Natural killer cell treated with Interleukin-12 subunit alpha and Interleukin-12 subunit beta and Interleukin-15 and Interleukin-18, amount 100 ng/mL, for 72 hours (primary cell): ENCODE measurements around the gene GPD1L. TPM values are rescaled to one million over a fixed set of nuclear protein-coding genes. Genes with fewer than 3 reads are reported as not detected.
"Not testable (repeated sequence)": the region's sequence is repeated elsewhere in the genome, so short reads cannot be mapped to it uniquely, and the experiment has no call there.

Experiments used
- ATAC-seq, 2 donors: fragments of 150-1000 bp; cut with Tn5 transposase in 1 of 2; sonication (Bioruptor Pico), chemical (Tn5 transposase) in 1 of 2; 2 replicates each; pipeline ENCODE4 v1.10.0; 2021
- DNase-seq: peaks from one replicate; pipeline ENCODE4 v3.0.0; 2022; ENCODE audit warnings: low spot score
- H3K27ac Mint-ChIP-seq, 2 donors: 1 replicate in 1 of 2; 2 replicates in 1 of 2; pipeline ENCODE4 v1.8.0; 2022; ENCODE audit warnings: mixed read lengths in 2 of 2, mild to moderate bottlenecking in 1 of 2, moderate library complexity in 1 of 2
- H3K27me3 Mint-ChIP-seq, 2 donors: 1 replicate in 1 of 2; 2 replicates in 1 of 2; pipeline ENCODE4 v1.8.0; 2022; ENCODE audit warnings: mixed read lengths in 2 of 2
- H3K36me3 Mint-ChIP-seq: one replicate; pipeline ENCODE4 v1.8.0; 2022; ENCODE audit warnings: mixed read lengths
- H3K4me1 Mint-ChIP-seq, 2 donors: 1 replicate in 1 of 2; 2 replicates in 1 of 2; pipeline ENCODE4 v1.8.0; 2022; ENCODE audit warnings: low read depth in 2 of 2, mixed read lengths in 2 of 2, mild to moderate bottlenecking in 1 of 2
- H3K4me3 Mint-ChIP-seq: one replicate; pipeline ENCODE4 v1.8.0; 2022; ENCODE audit warnings: mixed read lengths
- H3K9me3 Mint-ChIP-seq: 2 replicates; pipeline ENCODE4 v1.8.0; 2022; ENCODE audit warnings: mixed read lengths
- total RNA-seq, 2 donors: library from RNA; stranded (reverse); gene quantifications; one replicate each; pipeline ENCODE4 v1.2.3, GENCODE V29; 2022

The GPD1L gene
- total RNA-seq, 2 donors from 2014 or later = 8.8 to 18.4 TPM

DNA sequence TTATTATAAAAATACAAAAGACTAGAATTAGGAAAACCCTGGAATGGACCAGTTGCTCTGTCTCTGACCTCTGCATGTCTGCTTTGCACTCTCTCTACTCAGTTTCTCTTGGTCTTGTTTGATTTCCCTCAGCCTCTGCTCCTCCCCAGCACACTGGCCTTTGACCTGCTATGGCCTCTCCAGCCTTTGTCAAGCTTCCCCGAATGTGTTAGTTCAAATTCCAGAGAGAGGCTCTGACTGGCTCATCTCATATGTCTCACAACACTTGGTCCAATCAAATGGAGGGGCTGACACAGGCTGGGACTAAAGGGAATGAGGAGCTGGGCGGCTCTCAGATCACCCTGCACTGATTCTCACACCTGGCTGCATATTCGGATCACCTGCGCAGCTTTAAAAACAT, 79.7 kb downstream of the GPD1L start:
- H3K27me3 Mint-ChIP-seq = peaks cover 14 to 31% of the 10 kb centered on the region in 2 donors
- no peak overlapping the region for H3K4me3 Mint-ChIP-seq
- H3K4me1 Mint-ChIP-seq = no peaks in the 10 kb centered on the region
- DNase-seq = no peak
- H3K27ac Mint-ChIP-seq = no peak overlapping the region
- no peak for ATAC-seq
- no peaks in the 10 kb centered on the region for H3K36me3 Mint-ChIP-seq
- H3K9me3 Mint-ChIP-seq = no peaks in the 10 kb centered on the region

DNA sequence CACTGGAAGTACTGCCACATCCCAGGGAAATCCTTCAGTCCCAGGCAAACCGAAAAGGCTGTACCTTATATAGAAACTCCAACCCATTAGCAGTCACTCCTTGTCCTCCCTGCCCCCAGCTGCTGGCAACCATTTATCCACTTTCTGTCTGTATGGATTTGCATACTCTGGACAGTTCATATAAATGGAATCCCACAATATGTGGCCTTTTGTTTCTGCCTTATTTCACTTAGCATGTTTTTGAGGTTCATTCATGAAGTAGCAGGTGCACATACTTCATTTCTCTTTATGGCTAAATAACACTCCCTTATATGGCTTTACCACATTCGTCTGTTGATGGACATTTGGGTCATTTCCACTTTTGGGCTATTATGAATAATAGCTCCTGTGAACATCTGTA, 80.5 kb downstream of the GPD1L start:
- H3K4me3 Mint-ChIP-seq = no peak overlapping the region
- H3K9me3 Mint-ChIP-seq = no peaks in the 10 kb centered on the region
- H3K4me1 Mint-ChIP-seq = no peaks in the 10 kb centered on the region
- H3K27me3 Mint-ChIP-seq = peaks cover 12 to 28% of the 10 kb centered on the region in 2 donors
- H3K27ac Mint-ChIP-seq = no peak overlapping the region
- ATAC-seq (no peak), DNase-seq (no peak)
- H3K36me3 Mint-ChIP-seq = no peaks in the 10 kb centered on the region

DNA sequence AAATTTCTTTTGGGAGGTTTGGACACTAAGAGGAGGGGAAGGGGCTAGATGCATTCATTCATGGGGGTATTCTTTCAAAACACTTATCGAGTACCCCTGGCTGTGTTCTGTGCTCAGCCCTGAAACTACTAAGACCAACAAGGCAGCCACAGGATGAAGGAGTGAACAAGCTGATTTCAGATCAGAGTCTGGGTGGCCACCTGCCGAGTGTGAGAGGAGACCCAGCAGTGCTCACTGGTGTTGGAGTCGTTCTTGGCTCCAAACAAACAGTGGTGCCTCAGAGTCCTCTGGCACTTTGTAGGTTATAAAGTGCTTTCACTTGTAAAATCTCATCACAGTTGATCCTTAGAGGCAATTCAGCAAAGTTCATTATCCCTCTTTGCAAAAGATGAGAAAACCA, 83.3 kb downstream of the GPD1L start:
- ATAC-seq (no peak), DNase-seq (no peak)
- Mint-ChIP-seq H3K9me3 (no peaks in the 10 kb centered on the region), H3K4me1 (no peaks in the 10 kb centered on the region), H3K36me3 (no peaks in the 10 kb centered on the region), H3K4me3 (no peak overlapping the region), H3K27me3 (peaks cover 12 to 28% of the 10 kb centered on the region in 2 donors), H3K27ac (no peak overlapping the region)

DNA sequence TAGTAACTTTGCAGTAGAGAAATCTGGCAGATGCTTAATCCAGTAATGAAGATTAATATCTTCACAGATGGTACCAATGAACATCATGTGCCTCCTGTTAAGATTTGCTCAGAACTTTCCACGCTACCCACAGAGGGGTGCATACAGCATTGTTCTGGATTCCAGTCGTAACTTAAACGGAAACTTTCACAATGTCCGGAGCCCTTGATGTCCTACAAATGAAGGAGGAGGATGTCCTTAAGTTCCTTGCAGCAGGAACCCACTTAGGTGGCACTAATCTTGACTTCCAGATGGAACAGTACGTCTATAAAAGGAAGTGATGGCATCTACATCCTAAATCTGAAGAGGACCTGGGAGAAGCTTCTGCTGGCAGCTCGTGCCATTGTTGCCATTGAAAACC, 84.1 kb downstream of the GPD1L start:
- not testable (repeated sequence) for H3K36me3 Mint-ChIP-seq, H3K27ac Mint-ChIP-seq, DNase-seq, H3K9me3 Mint-ChIP-seq, H3K4me3 Mint-ChIP-seq, ATAC-seq, H3K4me1 Mint-ChIP-seq
- peaks cover 12 to 28% of the 10 kb centered on the region in 2 donors for H3K27me3 Mint-ChIP-seq

DNA sequence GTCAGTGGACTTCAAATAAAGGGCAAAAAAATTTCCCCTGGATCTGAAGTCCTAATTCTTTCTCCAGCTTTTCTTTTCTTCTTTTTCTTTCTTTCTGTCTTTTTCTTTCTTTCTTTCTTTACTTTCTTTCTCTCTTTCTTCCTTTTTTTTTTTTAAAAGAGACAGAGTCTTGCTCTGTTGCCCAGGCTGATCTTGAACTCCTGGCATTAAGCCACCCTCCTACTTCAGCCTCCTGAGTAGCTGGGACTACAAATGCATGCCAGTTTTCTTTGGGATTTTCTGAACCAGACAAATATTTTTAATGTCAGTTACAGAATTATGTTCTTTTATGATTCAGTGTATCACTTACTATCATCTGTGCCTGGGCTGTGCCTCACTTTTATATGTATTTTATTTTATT, 86.7 kb downstream of the GPD1L start:
- Mint-ChIP-seq H3K9me3 (no peaks in the 10 kb centered on the region), H3K4me1 (no peaks in the 10 kb centered on the region), H3K36me3 (no peaks in the 10 kb centered on the region), H3K27me3 (peaks cover 8 to 35% of the 10 kb centered on the region in 2 donors), H3K27ac (no peak overlapping the region), H3K4me3 (no peak overlapping the region)
- ATAC-seq (no peak), DNase-seq (no peak)

DNA sequence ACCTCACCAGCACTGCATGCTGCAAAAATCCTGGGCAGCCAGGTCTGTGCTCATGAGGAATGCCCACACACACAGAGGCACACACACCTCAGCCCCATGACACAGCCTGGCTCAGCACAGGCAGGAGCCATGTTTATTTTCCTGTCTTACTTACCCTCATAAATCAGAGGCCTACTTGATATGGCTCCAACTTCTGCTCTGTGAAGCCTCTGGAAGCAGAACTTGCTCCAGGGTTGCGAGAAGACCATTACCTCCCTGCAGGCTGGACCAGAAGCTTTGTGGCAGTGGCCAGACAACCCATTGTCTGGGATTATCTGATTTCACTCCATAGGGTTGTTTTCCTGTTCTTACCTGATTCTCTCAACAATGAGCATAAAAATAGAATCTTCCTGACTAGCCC, 88.2 kb downstream of the GPD1L start:
- no peaks in the 10 kb centered on the region for H3K9me3 Mint-ChIP-seq
- peaks cover 12 to 35% of the 10 kb centered on the region in 2 donors for H3K27me3 Mint-ChIP-seq
- ATAC-seq = no peak
- no peak overlapping the region for H3K4me3 Mint-ChIP-seq
- H3K4me1 Mint-ChIP-seq = no peaks in the 10 kb centered on the region
- H3K36me3 Mint-ChIP-seq = no peaks in the 10 kb centered on the region
- no peak for DNase-seq
- H3K27ac Mint-ChIP-seq = no peak overlapping the region

DNA sequence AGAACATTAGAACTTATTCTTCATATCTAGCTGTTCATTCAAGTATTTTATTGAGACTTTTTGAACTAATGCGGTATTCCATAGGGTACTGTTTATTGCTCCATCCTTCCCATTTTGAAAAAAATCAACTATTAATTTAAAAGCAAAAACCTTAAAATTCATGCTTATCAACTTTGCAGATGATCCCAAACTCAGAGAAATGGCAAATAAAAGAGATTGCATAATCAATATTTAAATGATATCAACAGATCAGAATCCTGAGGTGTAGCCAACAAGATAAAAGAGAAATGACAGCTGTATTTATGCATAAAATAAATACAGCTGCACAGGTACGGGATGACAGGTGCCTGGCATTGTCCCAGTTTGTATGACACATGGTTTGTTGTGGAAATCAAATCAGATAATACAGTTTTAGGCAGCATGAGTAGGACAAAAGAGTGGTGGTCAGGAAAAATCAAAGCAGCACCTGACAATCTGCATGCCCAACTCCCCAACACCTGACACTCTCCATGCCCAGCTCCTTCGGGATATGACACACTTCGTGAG, 89.6 kb downstream of the GPD1L start:
- Mint-ChIP-seq H3K27me3 (peaks cover 14 to 38% of the 10 kb centered on the region in 2 donors), H3K27ac (no peak overlapping the region), H3K9me3 (no peaks in the 10 kb centered on the region), H3K4me1 (no peaks in the 10 kb centered on the region), H3K36me3 (no peaks in the 10 kb centered on the region), H3K4me3 (no peak overlapping the region)
- ATAC-seq (no peak), DNase-seq (no peak)

DNA sequence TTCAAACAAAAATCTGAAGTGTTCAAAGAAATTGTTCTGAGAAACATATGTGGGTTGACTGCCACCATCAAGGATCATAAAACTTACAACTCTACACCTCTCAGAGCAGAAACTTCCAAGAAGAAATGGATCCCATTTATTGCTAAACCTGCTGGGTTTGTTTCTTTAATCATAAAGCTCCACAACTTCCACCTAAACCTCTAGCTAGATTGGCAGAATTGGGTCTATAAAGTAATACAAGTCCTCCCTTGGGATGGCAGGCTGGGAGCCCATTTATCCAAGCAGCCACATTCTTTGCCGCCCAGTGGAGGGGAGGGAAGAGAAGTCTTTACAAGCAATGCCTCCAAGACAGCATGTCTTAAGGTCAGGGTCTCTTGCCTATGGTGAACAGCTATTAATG, 91.6 kb downstream of the GPD1L start:
- Mint-ChIP-seq H3K36me3 (no peaks in the 10 kb centered on the region), H3K4me3 (no peak overlapping the region), H3K27me3 (peaks cover 17 to 31% of the 10 kb centered on the region in 2 donors), H3K27ac (no peak overlapping the region), H3K9me3 (no peaks in the 10 kb centered on the region), H3K4me1 (no peaks in the 10 kb centered on the region)
- ATAC-seq = no peak
- DNase-seq = no peak

DNA sequence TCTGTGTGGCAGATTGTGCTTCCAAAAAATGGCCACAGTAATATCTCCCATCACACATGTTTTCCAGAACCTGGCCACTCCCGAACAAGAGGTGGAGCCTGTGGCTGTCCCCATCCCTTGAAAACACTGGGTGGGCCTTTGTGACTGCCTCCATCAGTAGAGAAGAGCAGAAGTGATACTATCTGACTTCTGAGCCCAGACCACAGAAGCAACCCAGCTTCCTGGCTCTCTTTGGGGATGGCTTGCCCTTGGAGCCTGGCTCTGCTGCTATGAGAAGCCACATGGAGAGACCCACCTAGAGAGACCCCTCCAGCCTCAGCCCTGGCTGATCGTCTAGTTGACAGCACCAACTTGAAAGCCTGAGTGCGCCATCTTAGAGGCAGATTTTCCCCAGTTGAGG, 92.3 kb downstream of the GPD1L start:
- Mint-ChIP-seq H3K9me3 (no peaks in the 10 kb centered on the region), H3K4me3 (no peak overlapping the region), H3K36me3 (no peaks in the 10 kb centered on the region), H3K4me1 (no peaks in the 10 kb centered on the region), H3K27ac (no peak overlapping the region), H3K27me3 (peaks cover 17 to 23% of the 10 kb centered on the region in 2 donors)
- no peak for ATAC-seq
- DNase-seq = no peak

DNA sequence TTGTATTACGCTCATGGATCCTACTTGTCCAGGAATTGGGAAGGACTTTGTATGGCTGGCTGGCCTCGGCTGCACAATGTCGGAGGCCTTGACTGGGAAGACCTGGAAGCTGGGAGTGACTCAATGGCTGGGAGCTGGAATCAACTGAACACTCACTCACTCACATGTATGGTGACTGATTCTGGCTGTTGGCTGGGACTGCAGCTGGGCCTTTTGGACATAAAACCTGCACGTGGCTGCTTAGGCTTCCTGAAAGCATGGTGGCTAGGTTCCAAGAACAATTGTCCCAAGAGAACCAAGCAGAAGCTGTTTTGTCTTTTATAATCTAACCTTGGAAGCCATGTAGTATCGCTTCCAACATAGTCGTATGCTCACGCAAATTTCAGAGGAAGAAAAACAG, 94.1 kb downstream of the GPD1L start:
- Mint-ChIP-seq H3K4me3 (no peak overlapping the region), H3K36me3 (no peaks in the 10 kb centered on the region), H3K27me3 (peaks cover 18 to 20% of the 10 kb centered on the region in 2 donors), H3K4me1 (peaks cover 0 to under 1% of the 10 kb centered on the region in 2 donors), H3K27ac (no peak overlapping the region), H3K9me3 (no peaks in the 10 kb centered on the region)
- ATAC-seq (no peak), DNase-seq (no peak)

DNA sequence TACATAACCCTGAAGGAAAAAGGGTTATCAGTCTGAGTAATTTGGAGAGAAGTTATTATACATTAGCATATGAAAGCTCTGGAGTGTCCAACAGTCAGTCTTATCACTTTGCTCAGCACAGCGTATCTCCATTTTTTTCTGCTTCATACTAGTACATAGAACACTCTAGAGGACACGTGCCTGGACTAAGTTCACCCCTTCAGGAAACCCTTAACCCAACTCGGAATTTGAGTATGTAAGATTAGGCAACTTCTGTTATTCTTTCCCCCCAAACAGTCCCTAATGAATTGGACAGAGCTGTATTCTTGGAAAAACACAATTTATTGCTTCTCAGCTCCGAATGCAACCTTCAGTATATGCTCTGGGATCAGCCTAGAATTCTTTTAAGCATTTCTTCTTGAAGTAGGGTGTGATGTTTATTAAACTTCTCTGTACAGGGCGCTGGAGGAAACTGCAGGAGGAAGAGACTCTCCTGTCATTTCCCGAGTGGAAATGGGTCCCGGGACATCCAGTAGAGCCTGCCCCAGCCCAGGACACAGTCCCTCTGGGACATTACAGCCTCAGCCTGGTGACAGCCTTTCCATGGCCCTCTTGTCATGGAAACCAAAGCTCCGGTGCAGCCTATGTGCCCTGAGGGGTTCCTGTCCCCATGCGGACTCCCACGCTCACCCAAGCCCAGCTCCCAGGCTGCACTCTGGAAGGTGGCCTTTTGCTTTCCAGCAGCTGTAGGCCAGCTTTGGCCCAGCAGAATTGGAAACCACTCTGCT, 94.8 kb downstream of the GPD1L start:
- H3K9me3 Mint-ChIP-seq = no peaks in the 10 kb centered on the region
- ATAC-seq = no peak
- no peak overlapping the region for H3K27ac Mint-ChIP-seq
- DNase-seq = no peak
- H3K4me1 Mint-ChIP-seq = peaks cover 0 to 4% of the 10 kb centered on the region in 2 donors
- no peak overlapping the region for H3K4me3 Mint-ChIP-seq
- peaks cover 20 to 21% of the 10 kb centered on the region in 2 donors for H3K27me3 Mint-ChIP-seq
- no peaks in the 10 kb centered on the region for H3K36me3 Mint-ChIP-seq

DNA sequence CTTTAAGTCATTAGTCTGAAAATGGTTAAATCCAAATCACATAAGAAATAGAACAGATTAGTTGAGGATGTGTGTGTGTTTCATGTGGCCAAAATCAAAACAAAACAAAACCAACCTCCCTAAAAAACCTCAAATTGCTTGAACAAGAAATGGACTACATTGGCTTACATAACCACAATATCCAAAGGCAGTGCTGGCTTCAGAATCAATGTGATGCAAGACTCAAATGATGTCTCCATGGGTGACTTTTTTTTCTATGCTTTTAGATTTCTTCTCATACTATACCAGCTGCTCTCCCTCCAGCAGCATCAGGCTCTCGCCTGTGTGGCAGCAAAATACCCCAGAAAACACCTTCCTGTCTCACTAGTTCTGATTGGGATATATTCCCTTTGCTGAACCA, 96.1 kb downstream of the GPD1L start:
- no peak for ATAC-seq
- no peak overlapping the region for H3K4me3 Mint-ChIP-seq
- peaks cover 14 to 19% of the 10 kb centered on the region in 2 donors for H3K27me3 Mint-ChIP-seq
- H3K36me3 Mint-ChIP-seq = no peaks in the 10 kb centered on the region
- no peak for DNase-seq
- no peak overlapping the region for H3K27ac Mint-ChIP-seq
- peaks cover 0 to 4% of the 10 kb centered on the region in 2 donors for H3K4me1 Mint-ChIP-seq
- no peaks in the 10 kb centered on the region for H3K9me3 Mint-ChIP-seq

DNA sequence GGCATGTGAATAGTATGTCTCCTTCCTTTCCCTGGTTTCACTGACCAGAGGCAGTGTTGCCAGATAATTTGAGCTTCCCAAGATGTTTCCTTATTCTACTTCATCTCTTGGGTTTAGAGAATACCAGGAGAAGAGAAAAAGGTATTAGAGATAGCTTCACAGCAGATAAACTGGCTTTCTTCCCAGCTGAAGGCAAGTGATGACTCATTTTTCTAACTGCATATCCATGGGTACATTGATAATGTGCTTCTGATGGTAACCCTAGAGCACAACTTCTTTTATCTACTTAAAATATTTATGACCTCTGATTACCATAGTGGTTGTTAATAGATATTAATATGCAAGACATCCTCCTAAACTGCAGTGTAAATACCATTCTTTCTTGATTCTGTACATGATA, 97.4 kb downstream of the GPD1L start:
- peaks cover 13 to 16% of the 10 kb centered on the region in 2 donors for H3K27me3 Mint-ChIP-seq
- H3K4me3 Mint-ChIP-seq = no peak overlapping the region
- DNase-seq (no peak), ATAC-seq (no peak)
- H3K9me3 Mint-ChIP-seq = no peaks in the 10 kb centered on the region
- no peaks in the 10 kb centered on the region for H3K36me3 Mint-ChIP-seq
- peaks cover 0 to 4% of the 10 kb centered on the region in 2 donors for H3K4me1 Mint-ChIP-seq
- H3K27ac Mint-ChIP-seq = no peak overlapping the region

DNA sequence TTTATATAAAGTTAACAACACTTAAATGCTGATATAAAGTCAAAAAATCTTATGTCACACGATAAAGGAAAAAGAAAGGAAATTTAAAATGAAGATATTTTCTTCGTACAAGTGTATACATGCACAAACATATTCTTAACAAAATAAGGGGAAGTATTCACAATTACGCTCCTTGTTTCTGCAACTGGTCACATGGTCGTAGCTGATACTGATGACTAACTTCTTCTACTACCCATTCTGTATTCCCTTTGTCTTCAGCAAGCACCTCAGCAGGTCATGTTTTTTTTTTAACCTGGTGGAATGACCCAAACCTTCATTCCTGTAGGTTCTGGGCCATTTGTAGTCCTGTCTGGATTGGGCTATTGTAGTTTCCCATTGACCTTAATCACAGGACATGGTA, 102.0 kb downstream of the GPD1L start:
- no peak for ATAC-seq
- Mint-ChIP-seq H3K36me3 (no peaks in the 10 kb centered on the region), H3K27me3 (peaks cover 0 to 5% of the 10 kb centered on the region in 2 donors), H3K4me3 (no peak overlapping the region), H3K9me3 (no peaks in the 10 kb centered on the region), H3K4me1 (peaks cover 0 to 4% of the 10 kb centered on the region in 2 donors), H3K27ac (no peak overlapping the region)
- no peak for DNase-seq
